Activated CD8-positive, alpha-beta memory T cell treated with anti-CD3 and anti-CD28 coated beads for 48 hours (primary cell): ENCODE measurements around the gene CLEC3B.
"Not testable (repeated sequence)": the region's sequence is repeated elsewhere in the genome, so short reads cannot be mapped to it uniquely, and the experiment has no call there.

ENCODE experiments used
- DNase-seq, 3 experiments: peaks; one replicate each; pipeline ENCODE4 v3.0.0-alpha.2; 2020; ENCODE audit warnings: low read depth in 2 of 3, low spot score in 2 of 3

CLEC3B gene

GRCh38 chr3:45066109-45066801 is 40.2 kb downstream of the CLEC3B start:
- DNase-seq, result no peak

- no peak for DNase-seq
These were observed 41.4 kb downstream of the CLEC3B start for GRCh38 chr3:45067486-45067885.

GRCh38 chr3:45067941-45068340 is 41.8 kb downstream of the CLEC3B start:
- no peak for DNase-seq

- no peak for DNase-seq
These were observed 45.0 kb downstream of the CLEC3B start for GRCh38 chr3:45071075-45071474.

- DNase-seq, result no peak
These were observed 49.9 kb downstream of the CLEC3B start for GRCh38 chr3:45075821-45076625.

GRCh38 chr3:45078256-45078655 is 52.2 kb downstream of the CLEC3B start:
- DNase-seq, result not testable (repeated sequence)

- no peak for DNase-seq
These were observed 52.9 kb downstream of the CLEC3B start for GRCh38 chr3:45078910-45079522.

GRCh38 chr3:45079715-45080114 is 53.6 kb downstream of the CLEC3B start:
- DNase-seq, result no peak

GRCh38 chr3:45080824-45081223 is 54.7 kb downstream of the CLEC3B start:
- no peak for DNase-seq

GRCh38 chr3:45081506-45082141 is 55.5 kb downstream of the CLEC3B start:
- DNase-seq, result no peak

- DNase-seq, result no peak
These were observed 56.0 kb downstream of the CLEC3B start for GRCh38 chr3:45082142-45082538.

GRCh38 chr3:45083023-45083422 is 56.9 kb downstream of the CLEC3B start:
- DNase-seq, result no peak

GRCh38 chr3:45084361-45084760 is 58.3 kb downstream of the CLEC3B start:
- DNase-seq, result no peak

GRCh38 chr3:45084820-45085816 is 59.0 kb downstream of the CLEC3B start:
- no peak for DNase-seq
